Calu3 (cell line): ENCODE measurements around the gene OR4F15. TPM values are rescaled to one million over a fixed set of nuclear protein-coding genes. Genes with fewer than 3 reads are reported as not detected.

Source experiments
- BruUV-seq: library from RNA; stranded (reverse); fragments of 400-500 nt; replicated peaks from 2 replicates; lab custom pipeline; 2021; lab: Mats Ljungman, UMichigan
- CTCF ChIA-PET: fragments of 300-600 bp; sonication (Branson Sonifier 250); formaldehyde crosslinking; loops from one replicate; lab custom pipeline; 2022; ENCODE audit warnings: antibody characterized with exemption; lab: Charles Lee
- DNase-seq: peaks from one replicate; pipeline ENCODE4 v3.0.0; 2022
- H3K27ac Mint-ChIP-seq: one replicate; pipeline ENCODE4 v1.8.0; 2022; ENCODE audit warnings: mixed read lengths; ENCODE audit not compliant: unreplicated experiment
- H3K27me3 Mint-ChIP-seq: one replicate; pipeline ENCODE4 v1.8.0; 2022; ENCODE audit warnings: mixed read lengths; ENCODE audit not compliant: unreplicated experiment
- H3K36me3 Mint-ChIP-seq: one replicate; pipeline ENCODE4 v1.8.0; 2022; ENCODE audit warnings: mild to moderate bottlenecking, moderate library complexity, mixed read lengths; ENCODE audit not compliant: insufficient read depth, unreplicated experiment
- H3K4me1 Mint-ChIP-seq: one replicate; pipeline ENCODE4 v1.8.0; 2022; ENCODE audit warnings: mild to moderate bottlenecking, low read depth, mixed read lengths; ENCODE audit not compliant: unreplicated experiment
- H3K4me3 Mint-ChIP-seq: one replicate; pipeline ENCODE4 v1.8.0; 2022; ENCODE audit warnings: mild to moderate bottlenecking, low read depth, moderate library complexity, mixed read lengths; ENCODE audit not compliant: unreplicated experiment
- H3K9me3 Mint-ChIP-seq: one replicate; pipeline ENCODE4 v1.8.0; 2022; ENCODE audit warnings: low read depth, mixed read lengths; ENCODE audit not compliant: unreplicated experiment
- intact Hi-C: fragments of 100-400 bp; cut with micrococcal nuclease; formaldehyde crosslinking; loops from one replicate; pipeline ENCODE4 v1.10.0; 2022; ENCODE audit not compliant: unreplicated experiment
- total RNA-seq: library from RNA; stranded (reverse); gene quantifications from 2 replicates; pipeline ENCODE4 v1.2.3, GENCODE V29; 2022
- TF ChIP-seq, protein P1 (sequence below): fragments of 200-600 bp; IDR thresholded peaks from one replicate; pipeline ENCODE4 v1.8.0; 2022; ENCODE audit warnings: antibody characterized with exemption; ENCODE audit not compliant: unreplicated experiment

The OR4F15 gene
- total RNA-seq, 1 experiment from 2014 or later = not detected

DNA sequence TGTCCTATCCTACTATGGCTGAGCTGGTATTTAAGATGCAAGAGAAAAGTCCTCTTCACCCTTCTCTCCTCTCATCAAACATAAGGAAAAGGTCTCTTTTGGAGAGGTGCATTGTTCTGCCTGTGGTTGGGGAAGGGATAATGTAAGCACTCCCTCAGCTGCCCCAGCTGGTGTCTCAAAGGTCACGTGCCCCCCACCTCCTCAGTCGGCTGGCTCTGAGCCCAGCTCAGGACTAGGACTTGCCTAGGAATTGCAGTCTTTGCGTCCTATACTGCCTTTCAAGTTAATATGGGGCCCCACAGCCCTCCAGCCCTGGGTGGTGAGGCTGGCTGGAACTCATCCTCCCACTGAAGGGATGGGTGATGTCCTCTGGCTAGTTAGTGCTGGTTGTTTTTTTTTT lies 29.7 kb downstream of the OR4F15 start:
- peaks cover 7% of the 10 kb centered on the region for H3K27me3 Mint-ChIP-seq
- H3K9me3 Mint-ChIP-seq = peaks cover 3% of the 10 kb centered on the region
- H3K4me3 Mint-ChIP-seq = no peak overlapping the region
- intact Hi-C loops = no loop called here
- TF ChIP-seq, protein P1, sequence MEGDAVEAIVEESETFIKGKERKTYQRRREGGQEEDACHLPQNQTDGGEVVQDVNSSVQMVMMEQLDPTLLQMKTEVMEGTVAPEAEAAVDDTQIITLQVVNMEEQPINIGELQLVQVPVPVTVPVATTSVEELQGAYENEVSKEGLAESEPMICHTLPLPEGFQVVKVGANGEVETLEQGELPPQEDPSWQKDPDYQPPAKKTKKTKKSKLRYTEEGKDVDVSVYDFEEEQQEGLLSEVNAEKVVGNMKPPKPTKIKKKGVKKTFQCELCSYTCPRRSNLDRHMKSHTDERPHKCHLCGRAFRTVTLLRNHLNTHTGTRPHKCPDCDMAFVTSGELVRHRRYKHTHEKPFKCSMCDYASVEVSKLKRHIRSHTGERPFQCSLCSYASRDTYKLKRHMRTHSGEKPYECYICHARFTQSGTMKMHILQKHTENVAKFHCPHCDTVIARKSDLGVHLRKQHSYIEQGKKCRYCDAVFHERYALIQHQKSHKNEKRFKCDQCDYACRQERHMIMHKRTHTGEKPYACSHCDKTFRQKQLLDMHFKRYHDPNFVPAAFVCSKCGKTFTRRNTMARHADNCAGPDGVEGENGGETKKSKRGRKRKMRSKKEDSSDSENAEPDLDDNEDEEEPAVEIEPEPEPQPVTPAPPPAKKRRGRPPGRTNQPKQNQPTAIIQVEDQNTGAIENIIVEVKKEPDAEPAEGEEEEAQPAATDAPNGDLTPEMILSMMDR = no peak
- CTCF ChIA-PET = no interaction called here
- DNase-seq = no peak
- H3K4me1 Mint-ChIP-seq = no peaks in the 10 kb centered on the region
- no peak overlapping the region for H3K27ac Mint-ChIP-seq
- H3K36me3 Mint-ChIP-seq = no peaks in the 10 kb centered on the region
- BruUV-seq = no TSS peak

DNA sequence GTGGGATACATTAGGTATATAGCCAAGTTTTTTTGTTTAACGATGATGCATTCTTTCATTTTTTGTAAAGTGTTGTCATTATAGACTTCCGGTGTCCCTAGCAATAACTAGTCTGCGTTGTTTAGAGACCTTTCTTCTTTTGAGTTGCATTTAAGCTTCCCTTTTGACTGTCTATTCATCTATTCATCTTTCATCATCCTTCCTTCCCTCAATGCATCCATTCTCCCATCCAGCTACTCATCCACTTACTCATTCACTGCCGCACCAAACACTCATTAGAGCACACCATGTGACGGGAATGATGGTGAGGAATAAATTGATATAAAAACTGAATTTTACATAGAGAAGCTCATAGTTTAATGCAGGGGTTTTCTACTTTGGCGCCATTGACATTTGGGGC lies 32.9 kb downstream of the OR4F15 start:
- BruUV-seq = no TSS peak

DNA sequence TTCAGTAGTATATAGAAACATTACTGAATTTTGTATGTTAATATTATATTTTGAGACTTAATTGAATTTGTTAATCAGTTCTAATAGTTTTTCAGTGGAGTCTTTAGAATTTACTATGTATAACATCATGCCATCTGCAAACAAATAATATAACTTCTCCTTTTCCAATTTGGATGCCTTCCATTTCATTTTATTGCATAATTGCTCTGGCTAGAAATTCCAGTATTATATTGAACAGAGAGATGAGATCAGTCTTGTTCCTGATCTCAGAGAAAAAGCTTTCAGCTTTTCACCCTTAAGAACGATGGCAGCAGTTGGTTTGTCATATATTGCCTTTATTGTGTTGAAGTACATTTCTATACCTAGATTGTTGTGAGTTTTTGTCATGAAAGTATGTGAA lies 40.4 kb downstream of the OR4F15 start:
- H3K27ac Mint-ChIP-seq = no peak overlapping the region
- peaks cover 19% of the 10 kb centered on the region for H3K27me3 Mint-ChIP-seq
- TF ChIP-seq, protein P1 = no peak
- no peaks in the 10 kb centered on the region for H3K4me1 Mint-ChIP-seq
- no TSS peak for BruUV-seq
- H3K36me3 Mint-ChIP-seq = no peaks in the 10 kb centered on the region
- DNase-seq = no peak
- peaks cover 2% of the 10 kb centered on the region for H3K9me3 Mint-ChIP-seq
- intact Hi-C loops = no loop called here
- H3K4me3 Mint-ChIP-seq = no peak overlapping the region
- CTCF ChIA-PET = no interaction called here

More for the DNA sequence above, 32.9 kb downstream of the OR4F15 start:
- Mint-ChIP-seq H3K4me1 (no peaks in the 10 kb centered on the region), H3K27me3 (peaks cover 32% of the 10 kb centered on the region), H3K4me3 (no peak overlapping the region), H3K27ac (no peak overlapping the region), H3K9me3 (peaks cover 2% of the 10 kb centered on the region), H3K36me3 (no peaks in the 10 kb centered on the region)
- CTCF ChIA-PET = no interaction called here
- no peak for DNase-seq
- TF ChIP-seq, protein P1 = no peak
- intact Hi-C loops = no loop called here

Other genes starting within 250 kb of the OR4F15 start
- gene TM2D3, start 159.8 kb upstream of the OR4F15 start, total RNA-seq = 44.1 and 48.8 TPM in 2 replicates
- gene TARS3, start 87.7 kb upstream of the OR4F15 start, total RNA-seq = 3.8 and 4.1 TPM in 2 replicates
- gene OR4F6, start 8.7 kb upstream of the OR4F15 start, total RNA-seq = not detected in 2 replicates